Ectodermal cell (in vitro differentiated cells): ENCODE results near the gene CLMN.
"Not testable (repeated sequence)": the region's sequence is repeated elsewhere in the genome, so short reads cannot be mapped to it uniquely, and the experiment has no call there.

Source experiments
- H3K27ac ChIP-seq: 2 replicates; pipeline ENCODE4 v1.7.0; 2013; ENCODE audit warnings: mild to moderate bottlenecking, low read depth, low read length; ENCODE audit not compliant: insufficient read depth, poor library complexity, severe bottlenecking
- H3K27me3 ChIP-seq: 2 replicates; pipeline ENCODE4 v1.7.0; 2013; ENCODE audit warnings: mild to moderate bottlenecking, low read length; ENCODE audit not compliant: insufficient read depth, control insufficient read depth, poor library complexity, severe bottlenecking
- H3K36me3 ChIP-seq: one replicate; pipeline ENCODE4 v1.7.0; 2013; ENCODE audit warnings: low read length; ENCODE audit not compliant: control insufficient read depth, insufficient read depth
- H3K4me1 ChIP-seq: one replicate; pipeline ENCODE4 v1.7.0; 2013; ENCODE audit warnings: low read length; ENCODE audit not compliant: control insufficient read depth, insufficient read depth
- H3K4me3 ChIP-seq: 2 replicates; pipeline ENCODE4 v1.7.0; 2013; ENCODE audit warnings: low read depth, low read length, control low read depth; ENCODE audit not compliant: insufficient read depth
- H3K9me3 ChIP-seq: 2 replicates; pipeline ENCODE4 v1.7.0; 2013; ENCODE audit warnings: mild to moderate bottlenecking, low read length, moderate library complexity; ENCODE audit not compliant: control insufficient read depth
- WGBS, 2 experiments: methylation state at CpG; one replicate each; pipeline ENCODE4 v1.1.7; 2013; ENCODE audit warnings: missing lambda C conversion rate in 2 of 2; 5-methylcytosine and 5-hydroxymethylcytosine counted together

The CLMN gene

DNA sequence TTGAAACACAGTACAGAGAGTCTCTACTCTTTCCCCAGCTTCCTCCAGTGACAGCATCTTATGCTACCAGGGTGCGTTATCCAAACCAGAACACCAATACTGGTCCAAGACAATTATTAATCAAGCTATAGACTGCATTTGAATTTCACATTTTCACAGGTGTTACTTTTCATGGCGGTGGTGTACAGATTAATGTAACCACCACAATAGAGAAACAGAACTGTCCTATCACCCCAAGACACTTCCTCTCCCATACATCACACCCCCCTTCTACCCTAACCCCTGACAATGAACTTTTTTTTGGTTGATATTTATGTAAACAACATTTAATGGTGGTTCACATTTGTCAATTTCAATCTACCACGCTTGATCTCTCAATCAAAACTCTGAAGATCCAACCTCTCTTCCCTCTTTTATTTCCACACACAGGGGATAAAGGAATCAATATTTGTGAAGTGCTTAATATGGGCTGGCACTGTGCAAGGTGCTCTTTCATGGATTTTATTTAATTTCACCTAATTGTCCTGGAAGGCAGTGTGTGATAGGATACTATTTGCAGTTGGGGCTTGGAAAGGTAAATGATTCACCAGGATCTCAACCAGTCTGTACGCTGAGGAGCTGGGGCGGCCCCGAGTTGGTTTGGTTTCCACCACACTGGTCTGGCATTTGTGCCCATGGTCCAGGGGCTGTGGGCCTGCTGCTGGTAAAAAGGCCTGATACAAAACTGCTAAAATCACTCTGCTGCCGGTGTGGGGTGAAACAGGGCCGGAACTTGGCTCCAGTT, 107.8 kb downstream of the CLMN start:
- WGBS, 2 experiments, result 96% methylated on average over 7 to 8 of the region's 8 CpGs
- H3K27ac ChIP-seq, result no peak overlapping the region

DNA sequence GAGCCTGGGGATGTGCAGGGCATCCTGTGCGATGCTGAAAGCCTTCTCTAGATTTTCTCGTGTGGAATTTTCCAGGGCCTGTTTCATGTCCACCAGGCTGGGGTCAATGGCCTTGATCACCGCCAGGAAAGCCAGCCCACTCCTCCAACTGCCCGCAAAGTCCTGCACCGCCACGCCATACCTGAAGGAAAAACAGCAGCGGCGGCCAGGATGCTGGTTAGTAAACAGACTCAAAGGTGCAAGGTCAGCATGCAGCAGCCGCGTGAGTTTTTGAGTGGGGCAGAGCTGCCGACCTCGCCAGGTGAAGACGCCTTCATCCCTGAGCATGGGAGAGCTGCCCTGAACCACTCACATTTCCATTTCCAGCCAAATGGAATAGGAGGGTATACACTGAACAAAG, 109.0 kb downstream of the CLMN start:
- no peak overlapping the region for H3K4me3 ChIP-seq
- no peaks in the 10 kb centered on the region for H3K9me3 ChIP-seq
- 90 to 92% methylated on average over 13 of the region's 13 CpGs for WGBS, 2 experiments
- H3K36me3 ChIP-seq, result no peaks in the 10 kb centered on the region
- no peaks in the 10 kb centered on the region for H3K27me3 ChIP-seq
- H3K4me1 ChIP-seq, result no peaks in the 10 kb centered on the region
- H3K27ac ChIP-seq, result no peak overlapping the region

More for the DNA sequence above, 107.8 kb downstream of the CLMN start:
- Histone ChIP-seq H3K9me3 (no peaks in the 10 kb centered on the region), H3K4me3 (no peak overlapping the region), H3K36me3 (no peaks in the 10 kb centered on the region), H3K27me3 (no peaks in the 10 kb centered on the region), H3K4me1 (no peaks in the 10 kb centered on the region)

GRCh38 chr14:95208598-95208997, 111.1 kb downstream of the CLMN start:
- WGBS, 2 experiments, result 82 to 87% methylated on average over 6 of the region's 6 CpGs
- peaks cover 3% of the 10 kb centered on the region for H3K36me3 ChIP-seq
- no peaks in the 10 kb centered on the region for H3K4me1 ChIP-seq
- no peaks in the 10 kb centered on the region for H3K9me3 ChIP-seq
- no peaks in the 10 kb centered on the region for H3K27me3 ChIP-seq
- no peak overlapping the region for H3K27ac ChIP-seq
- no peak overlapping the region for H3K4me3 ChIP-seq

DNA sequence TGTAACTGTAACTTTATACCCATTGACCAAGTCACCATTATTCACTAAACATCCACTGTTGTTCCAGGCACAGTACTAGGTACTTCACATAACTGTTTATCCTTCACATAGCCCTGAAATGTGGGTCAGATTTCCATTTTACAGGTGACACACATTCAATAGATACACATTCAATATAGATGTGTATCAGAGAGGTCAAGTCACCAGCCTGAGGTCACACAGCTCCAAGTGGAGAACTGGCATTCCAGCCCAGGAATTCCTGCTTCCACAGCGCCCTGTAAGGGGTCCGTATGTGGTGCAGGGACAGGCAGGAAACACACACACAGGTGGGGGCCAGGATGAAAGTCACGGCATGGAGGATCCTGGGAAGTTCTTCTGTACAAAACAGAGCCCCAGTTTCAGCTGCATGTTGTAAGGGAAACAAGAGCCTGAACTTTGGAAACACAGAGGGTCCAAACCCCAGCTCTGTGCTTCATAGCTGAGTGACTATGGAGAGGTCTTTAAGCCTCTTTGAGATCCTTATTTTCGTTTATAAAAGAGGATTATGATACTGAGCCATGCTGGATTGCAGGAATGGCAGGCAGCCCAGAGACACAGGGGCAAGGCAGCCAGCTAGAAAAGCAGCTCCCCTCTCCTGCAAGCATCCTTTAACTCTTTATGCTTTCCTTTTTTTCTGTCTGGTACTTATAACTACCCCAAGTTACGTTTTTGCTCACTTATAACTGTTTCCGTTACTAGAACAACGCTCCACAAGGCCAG, 112.1 kb downstream of the CLMN start:
- Histone ChIP-seq H3K9me3 (no peaks in the 10 kb centered on the region), H3K27me3 (no peaks in the 10 kb centered on the region), H3K36me3 (peaks cover 3% of the 10 kb centered on the region), H3K4me3 (no peak overlapping the region), H3K4me1 (no peaks in the 10 kb centered on the region), H3K27ac (no peak overlapping the region)
- WGBS, 2 experiments, result 85 to 86% methylated on average over 7 of the region's 7 CpGs

- no peak overlapping the region for H3K27ac ChIP-seq
- H3K4me3 ChIP-seq, result no peak overlapping the region
- WGBS, 2 experiments, result 95 to 96% methylated on average over 2 of the region's 2 CpGs
- no peaks in the 10 kb centered on the region for H3K27me3 ChIP-seq
- no peaks in the 10 kb centered on the region for H3K9me3 ChIP-seq
- no peaks in the 10 kb centered on the region for H3K4me1 ChIP-seq
- peaks cover 3% of the 10 kb centered on the region for H3K36me3 ChIP-seq
Observed at GRCh38 chr14:95206534-95206933, 113.2 kb downstream of the CLMN start.

DNA sequence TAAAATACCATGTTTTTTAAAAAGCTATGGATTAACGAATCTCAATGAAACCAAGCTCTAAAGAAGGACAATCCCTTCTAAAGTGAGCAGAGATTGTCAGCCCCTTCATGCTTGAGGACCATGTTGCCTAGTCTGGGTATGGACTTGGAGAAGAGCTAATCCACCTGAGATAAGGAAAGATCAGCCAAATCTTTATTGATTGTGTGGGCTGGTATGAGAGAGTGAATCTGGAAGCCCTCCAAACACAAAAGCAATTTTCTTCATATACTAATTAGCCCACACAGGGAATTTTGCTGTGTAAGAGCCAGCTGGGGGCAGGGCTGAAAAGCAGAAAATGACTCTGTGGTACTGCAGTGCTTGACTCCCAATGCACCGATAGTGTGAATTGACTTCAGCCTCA, 115.0 kb downstream of the CLMN start:
- 88 to 96% methylated on average over 2 of the region's 2 CpGs for WGBS, 2 experiments
- H3K27ac ChIP-seq, result no peak overlapping the region
- no peaks in the 10 kb centered on the region for H3K27me3 ChIP-seq
- H3K9me3 ChIP-seq, result no peaks in the 10 kb centered on the region
- no peaks in the 10 kb centered on the region for H3K4me1 ChIP-seq
- H3K4me3 ChIP-seq, result no peak overlapping the region
- peaks cover 3% of the 10 kb centered on the region for H3K36me3 ChIP-seq

- not testable (repeated sequence) for H3K4me1 ChIP-seq, H3K4me3 ChIP-seq, H3K36me3 ChIP-seq, H3K27ac ChIP-seq, H3K27me3 ChIP-seq, H3K9me3 ChIP-seq
- 94 to 96% methylated on average over 2 of the region's 2 CpGs for WGBS, 2 experiments
Observed at GRCh38 chr14:95201745-95202144, 118.0 kb downstream of the CLMN start.

- Histone ChIP-seq H3K36me3 (peaks cover 3% of the 10 kb centered on the region), H3K9me3 (no peaks in the 10 kb centered on the region), H3K27ac (no peak overlapping the region), H3K27me3 (no peaks in the 10 kb centered on the region), H3K4me3 (no peak overlapping the region), H3K4me1 (no peaks in the 10 kb centered on the region)
- 88 to 89% methylated on average over 7 of the region's 7 CpGs for WGBS, 2 experiments
Observed at GRCh38 chr14:95200404-95200803, 119.3 kb downstream of the CLMN start.

GRCh38 chr14:95199298-95199983, 120.3 kb downstream of the CLMN start:
- no peak overlapping the region for H3K4me3 ChIP-seq
- no peaks in the 10 kb centered on the region for H3K9me3 ChIP-seq
- H3K27ac ChIP-seq, result no peak overlapping the region
- peaks cover 3% of the 10 kb centered on the region for H3K36me3 ChIP-seq
- H3K4me1 ChIP-seq, result no peaks in the 10 kb centered on the region
- no peaks in the 10 kb centered on the region for H3K27me3 ChIP-seq
- WGBS, 2 experiments, result 52 to 56% methylated on average over 8 of the region's 8 CpGs

GRCh38 chr14:95198320-95198719, 121.4 kb downstream of the CLMN start:
- 90 to 92% methylated on average over 9 of the region's 9 CpGs for WGBS, 2 experiments
- H3K4me3 ChIP-seq, result no peak overlapping the region
- H3K9me3 ChIP-seq, result peaks cover 1% of the 10 kb centered on the region
- H3K27ac ChIP-seq, result no peak overlapping the region
- H3K4me1 ChIP-seq, result no peaks in the 10 kb centered on the region
- H3K27me3 ChIP-seq, result no peaks in the 10 kb centered on the region
- H3K36me3 ChIP-seq, result no peaks in the 10 kb centered on the region
